ENCODE results near the gene FFAR1.

FFAR1 gene

DNA sequence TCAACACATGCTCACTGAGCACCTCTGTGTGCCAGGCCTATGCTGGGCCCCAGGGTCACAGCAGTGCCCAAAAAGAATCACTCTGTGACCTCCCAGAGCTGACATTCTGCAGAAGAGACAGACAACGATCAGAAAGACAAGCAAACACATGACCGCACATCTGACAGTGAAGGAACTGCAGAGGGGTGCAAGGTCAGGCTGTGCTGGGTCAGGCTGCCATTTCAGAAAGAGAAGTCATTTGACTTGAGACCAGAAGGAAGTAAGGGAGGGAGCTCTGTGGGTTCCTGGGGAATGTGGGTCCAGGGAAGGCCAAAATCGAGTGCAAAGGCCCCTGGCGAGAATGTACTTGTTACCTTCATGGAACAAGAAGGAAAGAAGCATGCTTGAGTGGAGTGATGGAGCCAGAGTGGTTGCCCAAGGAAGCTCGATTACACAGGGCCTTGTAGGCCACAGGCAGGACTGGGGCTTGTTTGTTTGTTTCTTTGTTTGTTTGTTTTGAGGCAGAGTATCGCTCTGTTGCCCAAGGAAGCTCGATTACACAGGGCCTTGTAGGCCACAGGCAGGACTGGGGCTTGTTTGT, 30.1 kb upstream of the FFAR1 start:
- Histone ChIP-seq H3K27me3 (no peaks in the 10 kb centered on the region), H3K4me3 (ENCODE audit: low read depth, low read length) (no peak overlapping the region), H3K36me3 (no peaks in the 10 kb centered on the region), H3K9me3 (no peaks in the 10 kb centered on the region; the same call in 1 of the 2 replicates), H3K4me1 (no peaks in the 10 kb centered on the region)
- no peak for TF ChIP-seq CTCF (IDR thresholded peaks at IDR 0.05; ENCODE audit: low read depth, low read length)
- DNase-seq = no peak

- no peaks in the 10 kb centered on the region for H3K36me3 ChIP-seq
- no peaks in the 10 kb centered on the region for H3K4me1 ChIP-seq
- H3K9me3 ChIP-seq = no peaks in the 10 kb centered on the region; the same call in 1 of the 2 replicates
- DNase-seq = no peak
- H3K4me3 ChIP-seq (ENCODE audit: low read depth, low read length) = no peak overlapping the region
- no peak for TF ChIP-seq CTCF (IDR thresholded peaks at IDR 0.05; ENCODE audit: low read depth, low read length)
- H3K27me3 ChIP-seq = no peaks in the 10 kb centered on the region
Measured at GRCh38 chr19:35318679-35319448, 28.8 kb upstream of the FFAR1 start.

DNA sequence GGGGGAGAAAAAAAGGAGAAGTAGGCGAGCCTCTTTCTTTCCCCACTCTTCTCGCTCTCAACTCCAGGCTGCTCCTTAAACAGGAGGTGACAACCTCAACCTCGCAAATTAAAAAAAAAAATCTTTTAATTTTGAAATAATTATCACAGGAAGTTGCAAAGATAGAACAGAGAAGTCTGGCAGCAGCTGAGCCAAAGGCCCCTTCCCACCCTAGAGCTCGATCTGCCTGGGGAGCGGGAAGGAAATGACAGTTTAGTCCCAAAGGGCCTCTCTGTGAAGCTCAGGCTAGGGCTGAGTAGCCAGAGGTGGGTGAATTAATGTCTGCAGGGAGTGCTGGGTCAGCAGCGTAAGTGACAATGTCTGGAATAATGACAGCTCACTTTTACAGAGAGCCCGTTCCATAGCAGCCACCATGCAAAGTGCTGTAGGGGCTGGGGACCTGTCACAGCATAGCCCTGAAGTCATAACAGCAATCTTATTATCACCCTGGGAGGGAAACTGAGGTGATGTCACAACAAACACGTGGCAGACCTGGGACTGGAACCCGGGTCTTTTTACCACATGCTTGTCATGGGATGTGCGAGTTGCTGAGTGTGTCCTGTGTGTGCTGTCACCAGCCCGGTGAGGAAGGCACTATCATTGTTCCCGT, 27.5 kb upstream of the FFAR1 start:
- no peak overlapping the region for H3K4me3 ChIP-seq (ENCODE audit: low read depth, low read length)
- H3K9me3 ChIP-seq = no peaks in the 10 kb centered on the region; the same call in 1 of the 2 replicates
- H3K36me3 ChIP-seq = no peaks in the 10 kb centered on the region
- DNase-seq = no peak
- H3K27me3 ChIP-seq = no peaks in the 10 kb centered on the region
- no peaks in the 10 kb centered on the region for H3K4me1 ChIP-seq
- no peak for TF ChIP-seq CTCF (IDR thresholded peaks at IDR 0.05; ENCODE audit: low read depth, low read length)

DNA sequence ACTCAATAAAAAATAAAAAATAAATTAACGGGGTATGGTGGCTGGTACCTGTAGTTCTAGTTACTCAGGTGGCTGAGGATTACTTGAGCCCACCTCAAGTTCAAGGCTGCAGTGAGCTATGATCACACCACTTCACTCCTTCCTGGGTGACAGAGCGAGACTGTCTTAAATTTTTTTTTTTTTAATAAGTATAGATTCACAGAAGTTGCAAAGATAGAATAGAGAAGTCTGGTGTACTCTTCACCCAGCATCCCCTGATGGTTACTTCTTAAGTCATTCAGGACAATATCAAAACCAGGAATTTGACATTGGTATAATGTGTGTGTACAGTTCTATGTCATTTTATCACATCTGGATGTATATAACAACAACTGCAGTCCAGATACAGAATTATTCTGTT, 26.4 kb upstream of the FFAR1 start:
- H3K4me1 ChIP-seq = no peaks in the 10 kb centered on the region
- TF ChIP-seq CTCF (IDR thresholded peaks at IDR 0.05; ENCODE audit: low read depth, low read length) = no peak

GRCh38 chr19:35322014-35322413, 25.7 kb upstream of the FFAR1 start:
- Histone ChIP-seq H3K9me3 (no peaks in the 10 kb centered on the region; the same call in 1 of the 2 replicates), H3K36me3 (no peaks in the 10 kb centered on the region), H3K27me3 (peaks cover 3% of the 10 kb centered on the region), H3K4me1 (no peaks in the 10 kb centered on the region), H3K4me3 (ENCODE audit: low read depth, low read length) (no peak overlapping the region)
- no peak for TF ChIP-seq CTCF (IDR thresholded peaks at IDR 0.05; ENCODE audit: low read depth, low read length)
- no peak for DNase-seq

More for the DNA sequence above, 26.4 kb upstream of the FFAR1 start:
- peaks cover 3% of the 10 kb centered on the region; the same call in 1 of the 2 replicates for H3K27me3 ChIP-seq
- H3K4me3 ChIP-seq (ENCODE audit: low read depth, low read length) = no peak overlapping the region
- no peaks in the 10 kb centered on the region; the same call in 1 of the 2 replicates for H3K9me3 ChIP-seq
- no peaks in the 10 kb centered on the region for H3K36me3 ChIP-seq
- DNase-seq = no peak
